ENCODE data around the gene HDAC4. TPM values are rescaled to one million over a fixed set of nuclear protein-coding genes. Genes with fewer than 3 reads are reported as not detected.

Gene HDAC4
- total RNA-seq, 1 experiment from 2014 or later = 6.4 TPM

GRCh38 chr2:239369631-239370161, 31.1 kb downstream of the HDAC4 start:
- DNase-seq (ENCODE audit: low spot score) = no peak

- no peak for DNase-seq (ENCODE audit: low spot score)
These were observed 31.8 kb downstream of the HDAC4 start for GRCh38 chr2:239368906-239369552.

GRCh38 chr2:239368321-239368720, 32.5 kb downstream of the HDAC4 start:
- DNase-seq (ENCODE audit: low spot score) = no peak

GRCh38 chr2:239366740-239367139, 34.1 kb downstream of the HDAC4 start:
- DNase-seq (ENCODE audit: low spot score) = no peak

DNA sequence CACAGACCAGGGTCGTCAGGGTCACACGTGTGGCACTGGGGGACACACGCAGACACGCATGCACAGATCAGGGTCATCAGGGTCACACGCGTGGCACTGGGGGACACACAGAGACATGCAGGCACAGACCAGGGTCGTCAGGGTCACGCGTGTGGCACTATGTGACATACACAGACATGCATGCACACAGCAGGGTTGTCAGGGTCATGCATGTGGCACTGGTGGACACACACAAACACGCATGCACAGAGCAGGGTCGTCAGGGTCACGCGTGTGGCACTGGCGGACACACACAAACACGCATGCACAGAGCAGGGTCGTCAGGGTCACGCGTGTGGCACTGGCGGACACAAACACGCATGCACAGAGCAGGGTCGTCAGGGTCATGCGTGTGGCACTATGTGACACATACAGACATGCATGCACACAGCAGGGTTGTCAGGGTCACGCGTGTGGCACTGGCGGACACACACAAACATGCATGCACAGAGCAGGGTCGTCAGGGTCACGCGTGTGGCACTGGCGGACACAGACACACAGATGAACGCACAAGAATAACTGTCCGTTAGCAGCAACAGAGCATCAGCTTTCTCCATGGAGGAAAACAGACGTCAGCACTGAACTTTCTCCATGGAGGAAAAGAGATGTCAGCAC, 34.9 kb downstream of the HDAC4 start:
- DNase-seq (ENCODE audit: low spot score) = no peak

DNA sequence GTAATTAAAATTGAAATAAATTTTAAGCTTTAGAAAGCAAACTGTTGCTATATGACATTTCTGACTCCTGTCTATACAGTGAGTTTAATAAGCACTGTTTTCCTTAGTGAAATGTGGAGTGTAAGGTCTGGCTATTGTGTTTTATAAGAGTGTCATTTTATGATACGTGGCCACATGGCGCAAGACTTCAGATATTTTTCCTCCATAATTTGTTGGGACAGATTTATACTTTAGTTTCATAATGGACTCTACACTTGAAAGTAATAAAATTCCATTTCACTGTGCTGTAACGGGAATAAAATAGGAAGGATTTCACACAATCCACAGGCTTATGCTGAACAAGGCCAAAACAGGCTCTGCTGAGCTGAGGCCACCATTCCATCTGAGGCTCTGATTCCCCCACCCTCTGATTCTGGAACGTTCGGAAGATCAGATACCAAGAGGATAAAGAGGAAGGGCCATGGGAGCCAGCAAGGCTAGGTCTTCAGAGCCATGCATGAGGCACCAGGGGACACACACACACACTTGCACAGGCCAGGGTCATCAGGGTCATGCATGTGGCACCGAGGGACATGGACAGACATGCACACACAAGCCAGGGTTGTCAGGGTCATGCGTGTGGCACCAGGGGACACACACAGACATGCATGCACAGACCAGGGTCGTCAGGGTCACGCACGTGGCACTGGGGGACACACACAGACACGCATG, 35.6 kb downstream of the HDAC4 start:
- DNase-seq (ENCODE audit: low spot score) = no peak

DNA sequence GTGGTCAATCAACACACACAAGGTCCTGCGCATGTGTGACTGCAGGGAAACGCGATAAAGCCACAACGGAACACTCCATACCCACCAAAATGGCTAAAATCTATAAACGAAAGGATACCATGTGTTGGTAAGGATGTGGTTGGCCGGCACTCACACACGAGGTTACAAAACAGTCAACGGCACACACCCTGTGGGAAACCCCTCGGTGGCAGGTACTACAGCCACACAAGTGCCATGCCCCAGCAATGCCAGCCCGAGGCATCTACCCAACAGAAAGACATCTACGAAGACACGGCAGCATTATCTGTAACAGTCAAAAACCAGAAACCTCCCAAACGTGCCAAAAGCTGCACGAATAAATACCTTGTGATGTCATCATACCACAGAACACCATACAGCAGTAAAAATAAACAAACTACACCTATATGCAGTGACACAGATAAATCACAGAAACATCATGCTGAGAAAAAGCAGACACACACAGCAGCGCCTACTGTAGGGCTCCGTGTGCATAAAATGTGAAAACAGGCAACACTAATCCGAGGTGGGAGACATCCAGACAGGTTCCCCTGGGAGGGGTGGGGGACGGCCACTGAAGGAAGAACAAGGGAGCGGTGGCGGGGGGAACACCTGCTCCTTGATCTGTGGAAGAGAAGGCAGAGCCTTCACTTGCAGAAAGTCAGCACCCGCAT, 36.7 kb downstream of the HDAC4 start:
- DNase-seq (ENCODE audit: low spot score) = no peak

DNA sequence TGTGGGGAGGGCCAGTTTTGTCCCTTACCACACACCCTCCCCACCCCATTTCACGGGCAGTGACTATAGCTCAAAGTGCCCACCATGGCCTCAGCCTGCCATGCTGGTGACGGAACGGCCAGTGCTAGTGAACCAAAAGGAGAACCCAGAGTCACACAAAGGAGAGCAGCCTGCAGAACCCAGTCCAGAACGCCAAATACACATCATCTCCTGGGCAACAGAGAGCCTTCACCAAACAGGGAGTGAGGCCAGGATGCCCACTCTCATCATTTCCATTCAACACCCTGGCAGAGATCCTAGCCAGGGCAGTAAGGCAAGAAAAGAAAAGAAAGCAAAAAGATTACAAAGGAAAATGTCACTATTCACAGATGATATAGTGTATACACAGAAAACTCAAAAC, 38.3 kb downstream of the HDAC4 start:
- no peak for DNase-seq (ENCODE audit: low spot score)

DNA sequence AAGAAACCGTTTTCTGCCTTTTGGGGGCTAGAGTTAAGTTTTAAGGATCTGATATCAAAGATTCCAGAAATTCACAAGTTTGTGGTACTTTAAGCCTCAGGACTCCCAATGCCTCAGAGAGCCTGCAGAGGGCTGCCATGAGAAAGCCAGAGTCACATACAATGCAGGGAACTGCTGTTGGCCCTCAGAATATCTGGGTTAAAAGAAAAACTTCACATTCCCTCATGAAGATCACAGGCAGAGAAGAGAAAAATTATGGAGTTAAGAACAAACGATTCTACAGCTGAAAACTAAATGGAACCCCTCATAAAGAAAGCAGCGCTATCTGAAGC, 39.5 kb downstream of the HDAC4 start:
- DNase-seq (ENCODE audit: low spot score) = no peak

DNA sequence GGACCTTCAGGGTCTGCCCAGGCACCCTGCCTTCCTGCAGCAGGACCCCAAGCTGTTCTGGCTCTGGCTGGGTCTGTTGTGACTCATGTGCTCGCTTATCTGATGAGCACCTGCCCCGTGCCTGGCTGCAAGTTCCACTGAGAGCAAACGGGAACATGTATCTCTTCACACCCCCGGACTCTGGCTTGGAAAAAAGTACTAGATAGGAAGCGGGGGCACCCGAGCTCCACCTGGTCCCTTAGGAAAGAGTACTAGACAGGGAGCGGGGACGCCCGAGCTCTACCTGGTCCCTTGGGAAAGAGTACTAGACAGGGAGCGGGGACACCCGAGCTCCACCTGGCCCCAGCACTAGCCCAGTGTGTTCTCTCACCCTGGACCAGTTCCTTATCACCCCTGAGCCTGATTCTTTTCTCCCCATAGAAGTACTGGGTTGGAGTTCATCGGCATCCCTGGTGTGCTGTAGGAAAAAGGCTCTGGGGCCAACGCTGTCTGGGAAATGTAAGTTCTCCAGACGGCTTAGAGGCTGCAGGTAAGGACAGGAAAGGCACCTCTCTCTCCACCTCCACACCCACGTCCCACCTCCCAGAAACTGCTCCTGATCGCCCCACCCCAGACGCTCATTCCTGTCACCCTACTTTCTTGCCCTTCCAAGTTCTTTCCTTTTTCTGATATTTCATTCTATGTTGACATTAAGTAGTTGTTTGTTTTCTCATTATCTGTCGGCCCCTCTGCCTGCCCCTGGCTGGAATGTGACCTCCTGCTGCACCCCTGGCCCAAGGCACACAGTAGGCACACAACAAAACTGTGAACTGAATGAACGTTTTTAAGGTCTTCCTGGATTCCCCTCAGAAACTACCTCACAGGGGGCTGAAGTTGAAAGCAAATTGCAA, 40.2 kb downstream of the HDAC4 start:
- no peak for DNase-seq (ENCODE audit: low spot score)

- DNase-seq (ENCODE audit: low spot score) = no peak
These were observed 40.8 kb downstream of the HDAC4 start for GRCh38 chr2:239360008-239360407.

- DNase-seq (ENCODE audit: low spot score) = no peak
These were observed 41.5 kb downstream of the HDAC4 start for GRCh38 chr2:239359196-239359912.

DNA sequence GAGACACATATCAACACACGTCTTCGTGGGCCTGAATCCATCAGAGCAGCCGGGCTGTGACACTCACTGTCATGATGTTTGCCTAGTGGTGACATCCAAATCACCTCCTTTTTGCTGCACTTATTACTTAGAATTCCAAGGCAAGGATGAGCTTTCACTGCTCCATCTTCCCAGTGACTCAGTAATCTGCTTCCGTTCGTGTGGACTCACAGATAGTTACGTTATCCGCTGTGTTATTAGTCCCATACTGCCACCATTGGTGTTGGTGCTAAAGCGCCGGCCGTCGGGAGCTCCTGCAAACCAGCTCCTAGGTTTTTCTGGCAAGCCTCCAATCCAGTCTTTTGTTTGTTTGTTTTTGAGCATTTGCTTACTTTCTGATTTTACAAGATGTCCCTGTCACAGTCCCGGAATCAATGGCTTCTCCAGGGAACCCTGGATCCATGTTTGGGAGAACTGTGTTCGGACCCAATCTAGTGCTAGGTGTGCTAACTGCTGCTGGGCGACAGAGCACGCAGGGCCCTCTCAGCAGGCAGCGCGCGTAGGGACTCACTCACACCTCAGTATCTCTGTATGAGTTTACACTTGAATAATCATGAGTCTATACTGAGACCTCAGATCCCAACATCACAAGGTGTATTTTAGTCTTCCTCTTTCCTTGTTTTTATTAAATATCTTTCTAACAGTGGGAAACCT, 42.6 kb downstream of the HDAC4 start:
- DNase-seq (ENCODE audit: low spot score) = no peak

- no peak for DNase-seq (ENCODE audit: low spot score)
These were observed 45.1 kb downstream of the HDAC4 start for GRCh38 chr2:239355724-239356123.

- DNase-seq (ENCODE audit: low spot score) = no peak
These were observed 45.7 kb downstream of the HDAC4 start for GRCh38 chr2:239355139-239355538.

DNA sequence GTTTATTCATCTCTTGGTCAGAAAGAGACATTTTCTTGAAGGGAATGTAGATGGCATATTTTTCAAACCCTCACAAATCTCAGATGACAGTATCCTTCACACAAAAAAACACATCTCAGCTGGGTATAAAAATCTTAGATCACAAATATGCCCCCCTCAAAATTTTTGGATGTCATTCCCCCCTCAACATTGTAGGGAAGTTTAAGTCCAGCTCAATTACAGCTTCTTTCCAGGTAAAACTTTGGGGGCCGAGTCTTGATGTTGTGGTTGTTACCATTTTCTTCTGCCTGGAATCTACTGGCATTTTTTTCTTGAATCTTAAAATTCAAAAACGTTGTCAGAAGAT, 46.1 kb downstream of the HDAC4 start:
- DNase-seq (ENCODE audit: low spot score) = no peak

- no peak for DNase-seq (ENCODE audit: low spot score)
These were observed 46.6 kb downstream of the HDAC4 start for GRCh38 chr2:239354132-239354790.

DNA sequence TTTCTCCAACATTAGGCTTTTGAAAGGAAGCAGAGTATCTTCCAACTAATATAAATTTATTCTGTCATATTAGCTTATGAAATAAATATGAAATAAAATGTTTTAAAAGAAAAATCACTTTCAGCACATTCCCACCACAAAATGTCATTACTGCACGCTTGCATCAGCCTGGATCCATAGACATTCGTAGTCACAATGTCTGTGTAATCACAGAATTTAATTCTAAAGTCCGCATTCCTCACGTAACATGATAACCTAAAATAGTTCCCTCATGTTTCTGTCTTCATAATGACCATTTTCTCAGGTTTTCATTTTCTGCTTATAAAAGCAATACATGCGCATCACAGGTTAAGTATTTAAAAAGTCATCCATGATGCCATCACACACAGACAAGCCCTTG, 47.1 kb downstream of the HDAC4 start:
- no peak for DNase-seq (ENCODE audit: low spot score)

DNA sequence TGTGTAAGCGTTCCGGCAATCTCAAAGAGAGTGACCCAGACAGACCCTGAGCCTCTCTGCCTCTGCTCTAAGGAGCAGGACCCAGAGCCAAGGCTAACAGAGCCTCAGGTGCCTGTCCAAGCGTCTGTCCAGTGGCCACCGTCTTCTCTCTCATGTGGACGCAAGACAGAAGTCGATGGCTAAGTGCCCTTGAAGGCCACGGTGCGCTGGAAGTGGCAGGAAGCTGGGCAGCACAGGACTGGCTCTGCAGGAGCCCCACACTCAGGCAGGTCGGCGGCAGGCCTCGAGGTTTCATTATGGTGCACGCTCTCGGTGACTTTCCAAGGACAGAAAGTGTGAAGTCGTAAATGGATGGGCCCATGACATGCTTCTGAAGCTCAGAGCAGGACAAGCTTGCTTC, 49.1 kb downstream of the HDAC4 start:
- DNase-seq (ENCODE audit: low spot score) = no peak

Measured in H4 (cell line).